Stimulated activated CD4-positive, alpha-beta T cell treated with anti-CD3 and anti-CD28 coated beads, Interleukin-4, amount 100 ng/mL, for 1 hour (primary cell): Measurements from ENCODE around the gene FZD2.

Experiments used
- DNase-seq: peaks from one replicate; pipeline ENCODE4 v3.0.0-alpha.2; 2020

FZD2 gene

GRCh38 chr17:44610331-44610730, 53.0 kb downstream of the FZD2 start:
- no peak for DNase-seq
